Measurements from ENCODE around the gene PLD1. TPM values are rescaled to one million over a fixed set of nuclear protein-coding genes. Genes with fewer than 3 reads are reported as not detected.

The PLD1 gene
- total RNA-seq, 4 donors from 2014 or later = 30.9 to 67.9 (median 56.0) TPM

DNA sequence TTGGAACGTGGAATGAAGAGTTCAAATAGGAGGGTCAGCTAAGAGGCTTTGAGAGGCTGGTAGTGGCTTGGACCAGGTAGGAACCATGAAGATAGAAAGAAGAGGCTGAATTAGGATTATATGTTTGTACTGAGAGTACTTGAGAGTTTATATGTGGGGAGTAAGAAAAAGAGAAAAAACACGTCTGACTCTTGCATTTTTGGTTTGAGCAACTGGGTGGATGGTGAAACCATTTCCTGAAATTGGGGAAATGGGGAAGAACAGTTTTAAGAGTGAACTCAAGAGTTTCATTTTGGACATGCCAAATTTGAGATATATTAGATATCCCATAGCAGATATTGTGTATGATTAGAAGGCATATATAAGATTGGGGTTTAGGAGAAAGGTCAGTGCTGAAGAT lies 257.2 kb downstream of the PLD1 start:
- DNase-seq = no peak
- Histone ChIP-seq H3K27ac (no peak overlapping the region), H3K9me3 (no peaks in the 10 kb centered on the region), H3K36me3 (no peaks in the 10 kb centered on the region), H3K4me1 (no peaks in the 10 kb centered on the region), H3K27me3 (no peaks in the 10 kb centered on the region), H3K4me3 (no peak overlapping the region)
- intact Hi-C loops (cut with DNase I) = loop anchor here (10.0 kb wide), 1 partner anchor 378 kb away; no protein-coding TSS in a partner anchor
- 73 to 78% methylated on average over 2 of the region's 2 CpGs for WGBS, 2 donors
- TF ChIP-seq POLR2A (IDR thresholded peaks at IDR 0.05) = no peak
- TF ChIP-seq, protein P1, sequence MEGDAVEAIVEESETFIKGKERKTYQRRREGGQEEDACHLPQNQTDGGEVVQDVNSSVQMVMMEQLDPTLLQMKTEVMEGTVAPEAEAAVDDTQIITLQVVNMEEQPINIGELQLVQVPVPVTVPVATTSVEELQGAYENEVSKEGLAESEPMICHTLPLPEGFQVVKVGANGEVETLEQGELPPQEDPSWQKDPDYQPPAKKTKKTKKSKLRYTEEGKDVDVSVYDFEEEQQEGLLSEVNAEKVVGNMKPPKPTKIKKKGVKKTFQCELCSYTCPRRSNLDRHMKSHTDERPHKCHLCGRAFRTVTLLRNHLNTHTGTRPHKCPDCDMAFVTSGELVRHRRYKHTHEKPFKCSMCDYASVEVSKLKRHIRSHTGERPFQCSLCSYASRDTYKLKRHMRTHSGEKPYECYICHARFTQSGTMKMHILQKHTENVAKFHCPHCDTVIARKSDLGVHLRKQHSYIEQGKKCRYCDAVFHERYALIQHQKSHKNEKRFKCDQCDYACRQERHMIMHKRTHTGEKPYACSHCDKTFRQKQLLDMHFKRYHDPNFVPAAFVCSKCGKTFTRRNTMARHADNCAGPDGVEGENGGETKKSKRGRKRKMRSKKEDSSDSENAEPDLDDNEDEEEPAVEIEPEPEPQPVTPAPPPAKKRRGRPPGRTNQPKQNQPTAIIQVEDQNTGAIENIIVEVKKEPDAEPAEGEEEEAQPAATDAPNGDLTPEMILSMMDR (IDR thresholded peaks at IDR 0.05) = no peak

DNA sequence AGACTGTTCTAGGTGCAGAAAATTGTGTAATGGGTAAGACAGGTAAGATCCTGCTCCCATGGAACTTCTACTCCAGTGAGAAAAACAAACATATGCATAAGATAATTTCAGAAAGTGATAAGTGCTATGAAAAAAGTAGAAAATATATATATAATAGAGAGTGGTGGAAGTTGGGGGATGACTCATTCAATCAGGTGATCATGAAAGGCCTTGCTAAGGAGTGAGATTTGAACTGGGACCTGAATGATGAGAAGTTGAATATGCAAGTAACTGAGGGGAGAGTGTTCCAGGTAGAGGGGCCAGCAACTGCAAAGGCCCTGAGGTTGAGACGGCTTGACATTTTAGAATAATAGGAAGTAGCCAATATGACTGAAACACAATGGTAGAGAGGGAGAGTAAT lies 257.8 kb downstream of the PLD1 start:
- no peak overlapping the region for H3K27ac ChIP-seq
- TF ChIP-seq POLR2A (IDR thresholded peaks at IDR 0.05) = no peak
- TF ChIP-seq, protein P1 (IDR thresholded peaks at IDR 0.05) = no peak
- 86 to 88% methylated on average over 1 of the region's 1 CpG for WGBS, 2 donors
- no peaks in the 10 kb centered on the region for H3K9me3 ChIP-seq
- H3K27me3 ChIP-seq = no peaks in the 10 kb centered on the region
- H3K4me3 ChIP-seq = no peak overlapping the region
- no peaks in the 10 kb centered on the region for H3K4me1 ChIP-seq
- intact Hi-C loops (cut with DNase I) = loop anchor here (10.0 kb wide), 1 partner anchor 378 kb away; no protein-coding TSS in a partner anchor
- DNase-seq = no peak
- H3K36me3 ChIP-seq = no peaks in the 10 kb centered on the region

DNA sequence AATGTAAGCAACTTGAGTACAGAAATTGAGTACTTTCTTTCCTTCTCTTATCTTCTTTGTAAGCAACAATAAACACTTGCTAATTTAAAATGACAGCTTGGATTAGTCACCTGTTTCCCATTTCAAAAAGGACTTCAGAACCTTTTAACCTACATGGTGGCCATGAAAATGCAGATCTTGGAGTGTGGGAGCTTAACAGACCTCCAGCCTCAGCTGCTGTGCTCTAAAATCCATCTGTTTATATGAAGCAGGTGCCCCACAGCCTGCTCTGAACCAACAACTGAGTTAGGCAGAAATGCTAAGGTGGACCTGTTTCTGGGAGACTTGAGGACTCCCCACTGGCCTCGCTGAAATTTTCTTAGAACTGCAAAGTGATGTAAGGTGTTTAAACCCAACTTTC lies 259.0 kb downstream of the PLD1 start:
- no peak for TF ChIP-seq POLR2A (IDR thresholded peaks at IDR 0.05)
- TF ChIP-seq, protein P1 (IDR thresholded peaks at IDR 0.05) = no peak
- Histone ChIP-seq H3K27ac (no peak overlapping the region), H3K4me1 (no peaks in the 10 kb centered on the region), H3K36me3 (no peaks in the 10 kb centered on the region), H3K9me3 (no peaks in the 10 kb centered on the region), H3K27me3 (no peaks in the 10 kb centered on the region), H3K4me3 (no peak overlapping the region)
- DNase-seq = no peak
- WGBS, 2 donors = 67 to 100% methylated on average over 1 of the region's 1 CpG
- intact Hi-C loops (cut with DNase I) = loop anchor here (10.0 kb wide), 1 partner anchor 376 kb away; no protein-coding TSS in a partner anchor

Other genes with a start within 250 kb of the PLD1 start
- gene TMEM212, start 32.9 kb upstream of the PLD1 start, total RNA-seq = not detected
- 10 to 100 TPM in 3 of 4 donors, 1 to 10 TPM in 1; 7.7 to 44.3 (median 20.4) TPM for gene FNDC3B, start 229.1 kb upstream of the PLD1 start, total RNA-seq

Data from esophagus squamous epithelium (tissue), 5 donors.